ENCODE measurements around the gene FCGR3A.
"Not testable (repeated sequence)": the region's sequence is repeated elsewhere in the genome, so short reads cannot be mapped to it uniquely, and the experiment has no call there.

Gene FCGR3A

GRCh38 chr1:161556143-161556542, 6.5 kb upstream of the FCGR3A start:
- not testable (repeated sequence) for FAIRE-seq

DNA sequence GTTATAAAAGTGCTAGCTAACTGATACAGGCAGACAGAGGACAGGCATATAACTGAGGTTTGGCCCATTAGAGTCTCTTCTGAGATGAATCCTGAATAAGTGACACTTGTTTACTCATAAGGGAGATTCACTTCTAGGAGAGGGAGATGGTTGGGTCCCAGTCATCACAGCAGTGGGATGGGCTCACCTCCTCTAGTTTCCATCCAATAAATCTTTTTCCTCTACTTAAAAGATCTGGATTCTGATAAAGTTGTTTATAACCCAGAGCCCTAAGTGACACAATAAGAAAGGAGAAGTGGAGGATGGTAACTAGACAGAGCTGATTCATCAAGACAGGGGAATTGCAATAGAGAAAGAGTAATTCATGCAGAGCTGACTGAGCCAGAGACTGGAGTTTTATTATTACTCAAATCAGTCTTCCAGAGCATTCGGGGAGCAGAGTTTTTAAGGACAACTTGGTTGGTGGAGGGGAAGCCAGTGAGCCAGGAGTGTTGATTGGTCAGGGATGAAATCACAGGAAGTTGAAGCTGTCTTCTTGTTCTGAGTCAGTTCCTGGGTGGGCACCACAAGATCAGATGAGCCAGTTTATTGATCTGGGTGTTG, 5.3 kb upstream of the FCGR3A start:
- FAIRE-seq, result not testable (repeated sequence)

GRCh38 chr1:161554340-161554739, 4.7 kb upstream of the FCGR3A start:
- not testable (repeated sequence) for FAIRE-seq

DNA sequence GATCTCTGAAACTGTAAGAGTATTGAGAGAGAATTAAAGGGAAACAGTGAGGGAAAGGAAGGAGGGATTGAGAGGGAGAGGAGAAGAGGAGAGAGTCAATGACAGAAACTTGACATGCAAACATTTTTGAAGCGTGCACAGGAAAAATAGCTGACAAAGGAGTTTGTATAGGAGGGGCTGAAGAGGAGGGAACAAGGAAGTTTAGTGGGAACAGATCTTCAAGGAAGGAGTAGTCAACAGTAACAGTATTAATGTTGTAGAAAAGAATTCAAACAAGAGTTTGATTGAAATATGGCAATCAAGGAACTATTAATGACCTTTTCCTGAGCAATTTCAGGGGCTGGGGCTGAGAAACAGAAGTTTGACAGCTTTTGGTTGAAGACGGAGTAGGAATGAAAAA, 4.0 kb upstream of the FCGR3A start:
- FAIRE-seq, result not testable (repeated sequence)

DNA sequence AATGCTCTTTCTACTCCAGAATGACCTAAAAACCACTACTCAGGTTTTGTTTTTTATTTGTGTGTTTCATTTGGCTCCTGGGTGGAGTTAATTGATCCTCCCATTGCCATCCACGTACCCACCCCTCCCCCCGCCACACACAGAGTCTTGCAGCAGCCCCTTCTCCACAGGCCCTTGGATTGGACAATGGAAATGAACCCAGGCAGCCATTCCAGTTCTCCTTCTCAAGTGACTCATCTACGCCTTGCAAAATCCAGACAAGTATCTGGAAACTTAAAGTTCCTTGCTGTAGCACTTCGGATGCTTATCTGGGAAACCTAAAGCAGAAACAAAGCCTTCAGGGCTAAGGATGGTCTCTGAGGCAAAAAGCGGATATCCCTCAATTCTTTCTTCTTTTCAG, 1.3 kb upstream of the FCGR3A start:
- not testable (repeated sequence) for FAIRE-seq

GRCh38 chr1:161548749-161549406, 740 bp downstream of the FCGR3A start:
- FAIRE-seq, result not testable (repeated sequence)

GRCh38 chr1:161547995-161548741, 1.4 kb downstream of the FCGR3A start:
- not testable (repeated sequence) for FAIRE-seq

GRCh38 chr1:161545005-161545731, 4.5 kb downstream of the FCGR3A start:
- FAIRE-seq, result not testable (repeated sequence)

GRCh38 chr1:161543125-161543524, 6.5 kb downstream of the FCGR3A start:
- FAIRE-seq, result not testable (repeated sequence)

GRCh38 chr1:161542091-161542559, 7.5 kb downstream of the FCGR3A start:
- FAIRE-seq, result not testable (repeated sequence)

DNA sequence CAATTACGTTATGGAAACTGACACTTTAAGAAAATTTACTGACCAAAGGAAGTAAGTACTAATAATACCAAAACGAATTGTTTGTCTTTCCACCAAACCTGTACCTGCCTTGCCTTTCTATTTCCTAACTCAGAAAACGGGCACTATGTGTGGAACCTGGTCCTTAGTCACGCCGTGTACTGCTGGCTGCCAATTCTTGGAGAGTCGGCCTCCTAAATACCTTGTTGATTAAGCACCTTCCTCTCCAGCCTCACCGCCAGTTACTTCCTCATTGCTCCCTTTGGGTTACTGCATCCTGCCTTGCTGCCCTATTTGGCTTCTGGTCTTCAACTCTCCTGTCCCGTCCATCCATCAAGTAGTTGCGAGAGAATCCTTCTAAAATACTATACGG, 9.1 kb downstream of the FCGR3A start:
- FAIRE-seq, result not testable (repeated sequence)

DNA sequence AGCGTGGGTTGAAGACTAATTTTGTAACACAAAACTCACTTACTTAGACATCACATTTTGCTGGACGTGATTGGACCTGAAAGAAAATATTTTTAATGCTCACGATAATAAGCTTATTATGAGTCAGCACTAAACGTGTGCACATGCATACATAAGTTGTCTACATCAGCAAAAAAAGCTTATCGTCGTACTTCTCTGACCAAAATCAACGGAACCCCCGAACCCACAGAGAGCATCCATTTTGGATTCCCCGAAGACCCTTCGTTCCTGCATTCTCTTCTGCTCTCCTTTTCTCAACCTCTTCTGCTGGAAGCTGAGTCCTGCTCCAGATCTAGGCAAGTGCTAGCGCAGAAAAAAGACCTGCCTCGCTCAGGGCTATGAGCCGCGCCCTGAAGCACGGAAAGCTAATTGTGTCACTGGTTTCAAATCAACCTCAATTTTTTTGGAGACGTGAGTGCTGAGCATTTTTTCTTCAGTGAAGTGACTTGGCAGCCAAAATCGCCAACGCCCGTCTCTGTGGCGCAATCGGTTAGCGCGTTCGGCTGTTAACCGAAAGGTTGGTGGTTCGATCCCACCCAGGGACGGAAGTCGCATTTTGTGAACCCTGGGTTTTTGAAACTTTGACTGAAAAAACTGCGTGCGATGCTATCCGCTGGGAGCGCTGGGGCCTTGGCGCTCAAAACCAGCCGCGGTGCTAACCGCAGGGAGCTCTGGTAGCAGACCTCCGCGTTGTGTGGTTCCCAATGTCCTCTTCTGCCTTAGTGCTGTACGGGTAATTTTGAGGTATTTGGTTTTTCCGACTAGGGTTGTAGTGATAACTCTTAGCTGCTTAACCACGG, 9.7 kb downstream of the FCGR3A start:
- not testable (repeated sequence) for FAIRE-seq

DNA sequence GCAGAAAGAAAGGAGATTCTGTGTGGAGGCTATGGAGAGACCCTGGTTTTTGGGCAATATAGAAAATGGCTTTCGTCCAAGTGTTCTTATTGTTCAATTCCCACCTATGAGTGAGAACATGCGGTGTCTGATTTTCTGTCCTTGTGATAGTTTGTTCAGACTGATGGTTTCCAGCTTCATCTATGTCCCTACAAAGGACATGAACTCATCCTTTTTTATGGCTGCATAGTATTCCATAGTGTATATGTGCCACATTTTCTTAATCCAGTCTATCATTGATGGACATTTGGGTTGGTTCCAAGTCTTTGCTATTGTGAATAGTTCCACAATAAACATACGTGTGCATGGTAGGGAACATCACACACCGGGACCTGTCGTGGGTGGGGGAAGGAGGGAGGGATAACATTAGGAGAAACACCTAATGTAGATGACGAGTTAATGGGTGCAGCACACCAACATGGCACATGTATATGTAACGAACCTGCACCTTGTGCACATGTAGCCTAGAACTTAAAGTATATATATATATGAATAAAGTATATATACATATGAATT, 10.6 kb downstream of the FCGR3A start:
- FAIRE-seq, result not testable (repeated sequence)

DNA sequence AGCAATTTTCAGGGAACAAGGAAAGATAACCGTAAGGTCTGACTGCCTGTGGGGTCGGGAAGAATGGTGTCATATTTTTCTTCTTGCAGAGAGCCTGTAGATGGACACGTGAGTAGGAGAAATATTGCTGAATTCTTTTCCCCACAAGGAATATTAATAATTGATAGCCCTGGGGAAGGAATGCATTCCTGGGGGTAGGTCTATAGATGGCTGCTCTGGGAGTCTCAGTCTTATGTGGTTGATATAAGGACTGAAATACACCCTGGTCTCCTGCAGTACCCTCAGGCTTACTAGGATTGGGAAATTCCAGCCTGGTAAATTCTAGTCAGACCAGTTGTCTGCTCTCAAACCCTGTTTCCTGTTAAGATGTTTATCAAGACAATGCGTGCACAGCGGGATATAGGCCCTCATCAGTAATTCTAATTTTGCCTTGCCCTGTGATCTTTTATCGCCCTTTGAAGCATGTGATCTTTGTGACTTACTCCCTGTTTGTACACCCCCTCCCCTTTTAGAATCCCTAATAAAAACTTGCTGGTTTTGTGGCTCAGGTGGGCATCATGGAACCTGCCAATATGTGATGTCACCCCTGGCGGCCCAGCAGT, 12.4 kb downstream of the FCGR3A start:
- FAIRE-seq, result not testable (repeated sequence)

DNA sequence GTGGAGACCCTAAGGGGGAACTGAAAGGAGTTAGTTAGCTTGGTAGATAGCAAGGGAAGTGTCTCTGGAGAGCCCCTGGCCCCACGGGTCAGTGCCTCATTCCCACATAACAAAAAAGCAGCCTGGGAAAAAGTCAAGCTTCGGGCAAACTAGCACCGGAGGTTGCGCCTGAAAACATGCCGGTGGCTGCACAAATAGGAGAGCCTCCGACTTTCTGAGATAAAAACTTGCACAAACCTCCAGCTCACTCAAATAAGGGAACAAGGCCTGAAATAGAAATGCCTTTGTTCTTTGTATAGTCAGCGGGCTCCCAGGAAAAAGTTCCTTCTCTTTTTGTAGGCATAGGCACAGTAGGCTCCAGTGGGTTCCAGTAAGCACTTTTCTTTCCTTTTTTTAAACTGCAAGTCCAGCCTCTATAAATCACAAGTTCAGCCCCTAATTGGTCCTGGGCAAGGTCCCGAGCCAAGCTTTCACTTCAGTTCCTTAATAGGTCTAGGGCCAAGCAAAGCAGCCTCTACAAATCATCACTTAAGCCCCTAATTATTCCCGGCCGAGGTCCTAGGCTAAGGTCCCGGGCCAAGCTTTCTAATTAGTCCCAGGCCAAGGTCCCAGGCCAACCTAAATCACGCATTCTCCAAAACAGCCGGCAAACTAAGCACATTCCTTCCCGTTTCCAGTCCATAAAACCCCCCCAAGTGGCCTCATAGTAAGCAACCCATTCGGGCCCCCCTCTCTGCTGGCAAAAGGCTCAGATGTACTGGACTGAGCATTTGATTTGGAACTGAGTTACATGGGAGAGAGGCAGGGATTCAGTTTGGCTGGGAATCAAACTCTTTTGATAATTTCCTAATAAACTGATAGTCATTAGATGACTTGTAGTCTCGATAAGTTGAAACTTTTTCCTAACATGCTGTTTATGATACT, 16.7 kb downstream of the FCGR3A start:
- not testable (repeated sequence) for FAIRE-seq

DNA sequence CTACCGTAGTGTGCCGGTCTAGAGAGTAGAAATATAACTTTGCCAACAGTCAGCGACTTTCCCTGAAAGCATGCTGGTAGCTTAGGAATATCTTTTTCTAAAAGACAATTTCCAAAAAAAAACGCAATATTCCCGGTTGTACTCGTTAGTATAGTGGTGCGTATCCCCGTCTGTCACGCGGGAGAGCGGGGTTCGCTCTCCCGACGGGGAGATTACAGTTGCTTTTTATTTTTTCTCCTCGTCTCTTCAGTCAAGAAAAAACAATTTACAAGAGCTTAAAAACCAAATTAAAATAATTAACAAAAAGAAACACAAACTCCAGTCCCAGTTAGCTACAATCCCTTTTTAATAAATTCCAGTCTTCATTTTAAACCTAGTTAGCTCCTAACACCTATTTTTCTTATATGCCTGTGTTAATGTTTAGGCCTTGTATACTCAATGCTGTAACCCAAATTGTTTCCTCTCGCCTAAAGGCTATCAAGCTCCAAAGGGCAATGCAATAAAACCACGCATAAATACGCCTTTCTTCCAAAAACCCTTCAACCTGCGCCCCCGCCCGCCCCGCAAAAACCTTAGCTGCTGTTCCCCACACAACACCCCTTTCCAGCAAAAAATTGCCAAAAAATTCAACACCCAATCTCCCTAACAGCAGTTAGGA, 17.5 kb downstream of the FCGR3A start:
- FAIRE-seq, result no peak

DNA sequence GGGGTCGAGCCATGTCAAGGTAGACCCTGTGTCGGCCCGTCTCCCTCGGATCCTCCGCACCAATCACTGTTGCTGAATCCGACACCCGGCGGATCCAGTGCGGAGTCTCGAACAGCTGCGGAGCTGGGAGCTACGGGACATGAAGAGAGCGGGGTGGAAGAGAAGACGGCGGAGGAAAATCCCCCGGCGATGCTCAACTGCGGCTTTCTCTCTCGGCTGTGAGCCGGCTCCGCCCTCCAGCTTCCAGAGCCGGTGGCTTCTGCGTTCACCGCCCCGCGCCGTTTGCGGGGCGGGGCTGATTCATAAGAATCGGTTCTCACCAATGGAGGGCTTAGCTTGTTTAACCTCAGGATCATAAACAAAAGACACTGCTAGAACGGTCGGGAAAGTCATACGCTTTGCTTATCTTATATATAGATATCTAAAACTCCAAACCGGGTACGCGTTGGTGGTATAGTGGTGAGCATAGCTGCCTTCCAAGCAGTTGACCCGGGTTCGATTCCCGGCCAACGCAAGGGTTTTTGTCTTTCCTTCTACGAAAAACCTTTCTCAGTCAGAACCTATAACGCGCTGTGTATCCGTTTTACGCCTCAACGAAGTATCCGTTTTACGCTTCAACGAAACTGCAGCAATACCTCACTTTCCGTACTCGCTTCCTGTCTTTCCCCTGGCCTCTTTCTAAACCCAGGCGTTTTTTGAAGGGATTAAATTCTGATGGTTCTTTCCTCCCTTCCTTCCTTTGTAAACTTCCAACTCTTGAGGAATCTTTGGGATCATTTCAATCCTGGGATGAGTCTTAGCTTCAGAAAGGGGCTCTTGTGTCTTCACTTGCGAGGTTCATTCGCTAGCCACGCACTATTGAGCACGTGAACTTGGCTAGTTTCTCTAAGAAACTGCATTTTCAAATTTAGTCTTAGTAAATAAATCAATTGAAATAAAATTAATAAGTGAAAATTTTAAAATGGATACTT, 18.7 kb downstream of the FCGR3A start:
- FAIRE-seq, result not testable (repeated sequence)

GRCh38 chr1:161530158-161530557, 19.5 kb downstream of the FCGR3A start:
- FAIRE-seq, result not testable (repeated sequence)
